ENCODE measurements around the gene GAPDH. TPM values are rescaled to one million over a fixed set of nuclear protein-coding genes. Genes with fewer than 3 reads are reported as not detected.

GAPDH gene
- total and polyA plus RNA-seq, 8 donors = 579 to 2,765 (median 1,254) TPM

DNA sequence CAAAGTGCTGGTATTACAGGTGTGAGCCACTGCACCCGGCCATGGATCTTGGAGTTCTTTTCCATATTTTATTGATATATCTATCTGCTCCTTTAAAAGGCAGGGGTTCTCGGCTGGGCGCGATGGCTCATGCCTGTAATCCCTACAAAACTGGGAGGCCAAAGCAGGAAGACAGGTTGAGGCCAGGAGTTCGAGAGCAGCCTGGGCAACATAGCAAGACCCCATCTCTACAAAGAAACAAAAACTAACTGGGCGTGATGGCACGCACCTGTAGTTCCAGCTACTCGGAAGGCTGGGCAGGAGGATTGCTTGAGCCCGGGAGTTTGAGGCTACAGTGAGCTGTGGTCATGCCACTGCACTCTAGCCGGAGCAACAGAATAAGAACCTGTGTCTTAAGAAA is 12.1 kb upstream of the GAPDH start:
- H3K9me3 ChIP-seq = no peaks in the 10 kb centered on the region
- no peak overlapping the region for H3K27ac ChIP-seq
- H3K36me3 ChIP-seq = peaks cover 75 to 100% (median 100%) of the 10 kb centered on the region in 4 donors
- H3K4me1 ChIP-seq = no peaks in the 10 kb centered on the region
- no peak for TF ChIP-seq POLR2AphosphoS5 (IDR thresholded peaks at IDR 0.05)
- TF ChIP-seq POLR2A (IDR thresholded peaks at IDR 0.05) = no peak
- TF ChIP-seq CTCF (IDR thresholded peaks at IDR 0.05) = no peak
- no peak for TF ChIP-seq EP300 (IDR thresholded peaks at IDR 0.05)
- WGBS, 5 donors = 81 to 92% (median 88%) methylated on average over 10 of the region's 10 CpGs
- intact Hi-C loops (cut with DNase I; ENCODE audit: low total_unique reads) = no loop called here
- H3K4me3 ChIP-seq = no peak overlapping the region
- DNase-seq = no peak
- no peaks in the 10 kb centered on the region for H3K27me3 ChIP-seq

DNA sequence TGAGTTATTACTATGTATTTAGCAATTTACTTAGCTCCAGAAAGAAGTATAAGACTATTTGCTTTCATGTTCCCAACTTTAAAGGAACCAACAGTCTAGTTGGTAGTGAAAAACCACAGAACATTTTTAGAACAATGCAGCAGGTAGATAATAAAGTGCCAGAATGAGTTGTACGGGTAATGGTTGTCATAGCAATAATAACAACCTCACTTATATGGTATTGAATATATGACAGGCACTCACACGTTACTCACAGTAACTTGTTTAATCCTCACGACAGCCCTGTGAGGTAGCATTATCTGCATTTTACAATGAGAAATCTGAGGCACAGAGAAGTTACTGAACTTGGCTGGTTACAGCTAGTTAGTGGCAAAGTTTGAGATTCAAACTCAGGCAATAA is 10.6 kb upstream of the GAPDH start:
- intact Hi-C loops (cut with DNase I; ENCODE audit: low total_unique reads) = no loop called here
- no peak for TF ChIP-seq CTCF (IDR thresholded peaks at IDR 0.05)
- TF ChIP-seq EP300 (IDR thresholded peaks at IDR 0.05) = no peak
- no peak for TF ChIP-seq POLR2AphosphoS5 (IDR thresholded peaks at IDR 0.05)
- TF ChIP-seq POLR2A (IDR thresholded peaks at IDR 0.05) = no peak
- H3K27me3 ChIP-seq = no peaks in the 10 kb centered on the region
- H3K4me1 ChIP-seq = no peaks in the 10 kb centered on the region
- WGBS, 5 donors = 71 to 79% (median 73%) methylated on average over 3 of the region's 3 CpGs
- no peaks in the 10 kb centered on the region for H3K9me3 ChIP-seq
- no peak overlapping the region for H3K27ac ChIP-seq
- H3K4me3 ChIP-seq = no peak overlapping the region
- DNase-seq = no peak
- peaks cover 81 to 100% (median 100%) of the 10 kb centered on the region in 4 donors for H3K36me3 ChIP-seq

GRCh38 chr12:6524648-6525047 is 9.7 kb upstream of the GAPDH start:
- Histone ChIP-seq H3K4me3 (no peak overlapping the region), H3K27me3 (no peaks in the 10 kb centered on the region), H3K27ac (no peak overlapping the region), H3K4me1 (no peaks in the 10 kb centered on the region), H3K9me3 (no peaks in the 10 kb centered on the region), H3K36me3 (peaks cover 84 to 100% (median 100%) of the 10 kb centered on the region in 4 donors)
- DNase-seq = no peak
- intact Hi-C loops (cut with DNase I; ENCODE audit: low total_unique reads) = no loop called here
- WGBS, 5 donors = 90 to 99% (median 94%) methylated on average over 5 of the region's 5 CpGs
- no peak for TF ChIP-seq EP300 (IDR thresholded peaks at IDR 0.05)
- no peak for TF ChIP-seq CTCF (IDR thresholded peaks at IDR 0.05)
- no peak for TF ChIP-seq POLR2AphosphoS5 (IDR thresholded peaks at IDR 0.05)
- TF ChIP-seq POLR2A (IDR thresholded peaks at IDR 0.05) = no peak

GRCh38 chr12:6526201-6526600 is 8.1 kb upstream of the GAPDH start:
- no peaks in the 10 kb centered on the region for H3K9me3 ChIP-seq
- WGBS, 5 donors = 89 to 94% (median 91%) methylated on average over 7 of the region's 7 CpGs
- H3K27me3 ChIP-seq = no peaks in the 10 kb centered on the region
- DNase-seq = no peak
- H3K4me3 ChIP-seq = no peak overlapping the region
- H3K4me1 ChIP-seq = no peaks in the 10 kb centered on the region
- H3K36me3 ChIP-seq = peaks cover 93 to 100% (median 100%) of the 10 kb centered on the region in 4 donors
- intact Hi-C loops (cut with DNase I; ENCODE audit: low total_unique reads) = no loop called here
- H3K27ac ChIP-seq = no peak overlapping the region
- TF ChIP-seq POLR2AphosphoS5 (IDR thresholded peaks at IDR 0.05) (no peak), EP300 (IDR thresholded peaks at IDR 0.05) (no peak), CTCF (IDR thresholded peaks at IDR 0.05) (no peak), POLR2A (IDR thresholded peaks at IDR 0.05) (no peak)

Data from stomach (tissue), 9 donors.